GM12865 (cell line): Measurements from ENCODE around the gene CFAP299.

Experiments used
- DNase-seq: peaks from one replicate; pipeline ENCODE4 v3.0.0; 2010; ENCODE audit warnings: low read depth
- H3K4me3 ChIP-seq: 2 replicates; pipeline ENCODE4 v1.5.1; 2011; ENCODE audit warnings: mild to moderate bottlenecking, low read depth, low read length, control low read depth
- TF ChIP-seq, protein P1 (sequence below): IDR thresholded peaks from 2 replicates; pipeline ENCODE4 v1.5.1; 2011; ENCODE audit warnings: low read length, control low read depth, low read depth, inconsistent platforms; ENCODE audit not compliant: insufficient read depth; ENCODE audit errors: missing control alignments

CFAP299 gene

DNA sequence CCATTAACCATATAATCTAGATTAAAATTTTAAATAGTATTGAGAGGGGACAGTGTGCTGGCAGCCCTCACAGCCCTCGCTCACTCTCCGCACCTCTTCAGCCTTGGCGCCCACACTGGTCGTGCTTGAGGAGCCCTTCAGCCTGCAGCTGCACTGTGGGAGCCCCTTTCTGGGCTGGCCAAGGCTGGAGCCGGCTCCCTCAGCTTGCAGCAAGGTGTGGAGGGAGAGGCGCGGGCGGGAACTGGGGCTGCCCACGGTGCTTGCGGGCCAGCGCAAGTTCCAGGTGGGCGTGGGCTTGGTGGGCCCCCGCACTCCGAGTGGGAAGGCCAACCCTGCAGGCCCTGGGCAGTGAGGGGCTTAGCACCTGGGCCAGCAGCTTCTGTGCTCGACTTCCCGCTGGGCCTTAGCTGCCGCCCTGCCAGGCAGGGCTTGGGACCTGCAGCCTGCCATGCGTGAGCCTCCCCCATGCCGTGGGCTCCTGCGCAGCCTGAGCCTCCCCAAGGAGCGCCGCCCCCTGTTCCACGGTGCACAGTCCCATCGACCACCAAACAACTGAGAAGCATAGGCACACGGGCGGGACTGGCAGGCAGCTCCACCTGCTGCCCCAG lies 32.8 kb upstream of the CFAP299 start:
- TF ChIP-seq, protein P1, sequence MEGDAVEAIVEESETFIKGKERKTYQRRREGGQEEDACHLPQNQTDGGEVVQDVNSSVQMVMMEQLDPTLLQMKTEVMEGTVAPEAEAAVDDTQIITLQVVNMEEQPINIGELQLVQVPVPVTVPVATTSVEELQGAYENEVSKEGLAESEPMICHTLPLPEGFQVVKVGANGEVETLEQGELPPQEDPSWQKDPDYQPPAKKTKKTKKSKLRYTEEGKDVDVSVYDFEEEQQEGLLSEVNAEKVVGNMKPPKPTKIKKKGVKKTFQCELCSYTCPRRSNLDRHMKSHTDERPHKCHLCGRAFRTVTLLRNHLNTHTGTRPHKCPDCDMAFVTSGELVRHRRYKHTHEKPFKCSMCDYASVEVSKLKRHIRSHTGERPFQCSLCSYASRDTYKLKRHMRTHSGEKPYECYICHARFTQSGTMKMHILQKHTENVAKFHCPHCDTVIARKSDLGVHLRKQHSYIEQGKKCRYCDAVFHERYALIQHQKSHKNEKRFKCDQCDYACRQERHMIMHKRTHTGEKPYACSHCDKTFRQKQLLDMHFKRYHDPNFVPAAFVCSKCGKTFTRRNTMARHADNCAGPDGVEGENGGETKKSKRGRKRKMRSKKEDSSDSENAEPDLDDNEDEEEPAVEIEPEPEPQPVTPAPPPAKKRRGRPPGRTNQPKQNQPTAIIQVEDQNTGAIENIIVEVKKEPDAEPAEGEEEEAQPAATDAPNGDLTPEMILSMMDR = no peak

DNA sequence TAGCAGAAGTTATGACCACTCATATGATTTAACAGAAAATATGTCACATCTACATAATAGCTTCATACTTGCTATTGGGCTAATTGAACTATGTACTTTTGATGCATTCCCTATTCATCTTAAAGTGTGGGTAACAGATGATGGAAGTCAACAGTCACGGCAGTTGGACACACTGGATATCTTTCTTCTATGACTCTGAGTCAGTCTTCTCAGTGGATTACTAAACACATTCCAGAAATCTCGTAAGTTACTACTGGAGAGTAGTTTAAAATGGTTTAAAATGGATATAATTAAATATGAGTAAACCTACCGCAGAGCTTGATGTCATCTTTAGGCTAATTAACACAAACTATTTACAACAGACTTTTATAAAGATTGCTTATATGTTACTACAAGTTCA lies 30.1 kb upstream of the CFAP299 start:
- H3K4me3 ChIP-seq = no peak overlapping the region
- no peak for DNase-seq
- TF ChIP-seq, protein P1 = no peak

More for the DNA sequence above, 32.8 kb upstream of the CFAP299 start:
- no peak overlapping the region for H3K4me3 ChIP-seq
- DNase-seq = no peak

DNA sequence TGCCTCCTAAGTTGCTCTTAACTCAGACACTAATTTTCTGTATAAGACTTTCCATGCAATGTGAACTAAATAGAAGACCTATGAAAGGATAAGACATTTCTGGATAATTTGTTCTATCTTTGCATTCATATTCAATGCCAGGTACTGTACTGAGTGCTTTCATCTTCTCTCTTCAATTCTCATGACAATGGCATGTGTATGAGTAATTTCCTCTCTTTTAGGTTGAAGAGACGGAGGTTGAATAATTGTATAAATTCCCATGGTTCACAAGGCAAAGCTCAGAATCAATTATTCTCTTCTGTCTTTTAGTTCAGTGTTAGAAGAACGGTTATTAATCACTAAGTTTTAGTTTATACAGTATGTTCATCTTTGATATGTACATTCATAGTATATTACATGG lies 29.3 kb upstream of the CFAP299 start:
- DNase-seq = no peak
- no peak overlapping the region for H3K4me3 ChIP-seq
- TF ChIP-seq, protein P1 = no peak

DNA sequence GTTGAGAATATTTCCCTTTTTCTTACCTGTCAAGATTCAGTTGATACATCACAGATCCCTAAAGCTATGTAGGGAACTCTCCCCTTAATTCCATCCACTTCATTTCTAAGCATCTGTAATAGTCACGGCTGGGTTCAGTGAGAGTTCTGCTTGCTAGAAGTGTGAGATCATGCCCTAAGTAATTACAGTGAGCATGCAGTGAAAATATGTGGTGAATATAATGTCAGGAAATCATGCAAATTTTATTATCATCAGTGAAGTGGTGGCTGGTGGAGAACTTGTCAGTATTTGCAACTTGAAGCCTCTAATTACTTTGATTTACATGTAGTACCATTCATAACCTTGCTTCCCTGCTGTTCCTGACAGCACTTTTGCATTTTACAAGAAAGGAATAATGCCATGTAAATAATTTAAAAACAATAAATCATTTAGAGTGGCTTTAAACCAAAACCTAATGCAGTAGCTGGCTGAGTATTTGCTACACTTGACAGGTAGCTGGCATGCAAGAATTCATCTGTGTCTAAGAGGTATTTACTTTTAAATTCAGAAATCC lies 28.3 kb upstream of the CFAP299 start:
- no peak overlapping the region for H3K4me3 ChIP-seq
- DNase-seq = no peak
- TF ChIP-seq, protein P1 = no peak

DNA sequence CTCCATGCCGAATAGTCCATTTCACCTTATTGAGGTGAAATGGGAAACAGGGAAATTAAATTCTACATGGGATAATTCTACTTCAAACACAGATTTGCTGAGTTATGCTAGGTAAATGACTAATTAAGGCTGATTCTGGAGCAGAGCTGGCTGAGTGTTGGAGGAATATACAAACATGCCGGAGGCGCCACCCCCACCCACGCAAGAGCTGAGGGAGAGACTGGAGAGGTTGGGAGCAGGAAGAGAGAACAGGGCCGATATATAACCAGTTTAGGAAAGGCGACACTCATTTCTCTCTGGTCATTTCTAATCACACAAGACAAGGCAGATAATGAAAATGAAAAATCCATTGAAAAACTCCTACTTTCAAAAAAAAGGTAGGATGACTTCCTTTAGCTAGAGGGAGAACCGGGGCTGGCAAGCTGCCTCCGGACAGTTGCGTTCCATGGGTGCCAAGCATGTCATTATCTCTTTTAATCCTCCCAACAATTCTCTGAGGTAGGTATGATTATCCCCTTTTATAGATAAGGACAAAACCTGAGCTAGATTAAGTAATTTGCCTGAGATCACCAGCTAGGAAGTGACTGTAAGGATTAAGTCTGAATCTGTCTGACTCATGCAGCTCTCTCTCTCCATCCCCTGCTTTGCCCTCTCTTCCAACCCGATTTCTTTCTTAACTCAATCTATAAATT lies 27.6 kb upstream of the CFAP299 start:
- no peak for DNase-seq
- TF ChIP-seq, protein P1 = no peak
- no peak overlapping the region for H3K4me3 ChIP-seq

DNA sequence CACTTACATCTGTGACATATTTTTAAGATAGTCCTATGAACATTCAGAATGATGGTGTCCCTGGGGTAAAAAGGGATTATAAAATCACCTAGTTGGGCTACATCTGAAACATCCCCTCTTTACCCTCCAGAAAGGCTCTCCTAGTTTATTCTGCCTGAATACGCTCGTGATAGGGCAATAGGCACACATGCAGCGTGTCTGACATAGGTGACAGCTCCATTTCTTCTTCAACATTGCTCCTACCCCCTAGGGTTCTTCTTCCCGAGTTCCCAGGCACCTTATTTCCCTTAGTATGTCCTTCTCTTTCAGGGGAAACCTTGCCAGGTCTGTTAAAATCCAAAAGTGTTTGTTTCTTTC lies 27.1 kb upstream of the CFAP299 start:
- TF ChIP-seq, protein P1 = no peak
- H3K4me3 ChIP-seq = no peak overlapping the region
- DNase-seq = no peak
